SW 1271 (cell line): ENCODE measurements around the gene TTC39B.

Source experiments
- DNase-seq, 2 experiments: peaks; one replicate each; lab custom pipeline; 2025; lab: John Stamatoyannopoulos, UW

Gene TTC39B

GRCh38 chr9:15131094-15131493 is 175.9 kb downstream of the TTC39B start:
- no peak for DNase-seq

- no peak for DNase-seq
These were observed 179.2 kb downstream of the TTC39B start for GRCh38 chr9:15127831-15128230.

- no peak for DNase-seq
These were observed 185.4 kb downstream of the TTC39B start for GRCh38 chr9:15121630-15122029.

- DNase-seq, result no peak
These were observed 190.9 kb downstream of the TTC39B start for GRCh38 chr9:15116130-15116580.

- DNase-seq, result no peak
These were observed 191.3 kb downstream of the TTC39B start for GRCh38 chr9:15115702-15116101.

GRCh38 chr9:15115041-15115440 is 192.0 kb downstream of the TTC39B start:
- DNase-seq, result no peak
